Fibroblast of peridontal ligament (primary cell): ENCODE data around the gene SHROOM1.

Experiments used
- DNase-seq: peaks from one replicate; pipeline ENCODE4 v3.0.0-alpha.2; 2010; ENCODE audit errors: extremely low read depth

Gene SHROOM1

DNA sequence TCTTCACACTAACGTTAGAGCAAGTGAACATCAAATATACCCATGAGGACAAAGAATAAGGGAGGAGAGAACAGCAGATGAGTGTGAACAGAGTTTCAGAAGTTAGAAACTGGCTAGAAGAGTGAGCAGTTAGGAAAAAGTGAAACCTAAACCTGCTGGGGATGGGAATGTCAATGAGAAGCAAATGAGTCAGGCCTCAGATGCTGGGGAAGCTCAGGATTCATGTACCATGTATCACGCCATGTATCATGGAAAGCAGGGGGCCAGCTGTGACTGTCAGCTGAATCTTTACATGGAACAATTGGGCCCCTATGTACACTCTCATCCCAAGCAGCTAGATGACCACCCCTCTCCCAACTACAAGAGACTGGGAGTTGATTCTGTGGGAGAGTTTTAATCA lies 19.6 kb upstream of the SHROOM1 start:
- DNase-seq = peak; percentile 54

DNA sequence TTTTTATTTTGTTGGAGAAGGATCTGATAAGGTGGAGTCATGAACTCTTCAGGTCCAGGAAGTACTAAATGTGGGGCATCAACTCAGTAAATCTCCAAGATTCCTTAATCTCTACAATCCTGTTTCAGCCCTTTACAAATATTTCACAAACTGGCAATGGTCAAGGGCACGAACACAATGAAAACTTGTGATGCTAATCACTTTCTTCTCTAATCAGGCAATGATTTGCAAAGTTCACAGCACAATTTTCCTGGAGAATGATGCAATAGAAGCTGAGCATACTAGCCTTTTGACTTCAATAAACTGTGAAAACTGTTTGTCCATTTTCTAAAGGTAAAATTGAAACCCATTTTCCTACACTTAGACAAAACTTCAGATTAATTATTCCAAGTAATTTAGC lies 18.9 kb upstream of the SHROOM1 start:
- no peak for DNase-seq

DNA sequence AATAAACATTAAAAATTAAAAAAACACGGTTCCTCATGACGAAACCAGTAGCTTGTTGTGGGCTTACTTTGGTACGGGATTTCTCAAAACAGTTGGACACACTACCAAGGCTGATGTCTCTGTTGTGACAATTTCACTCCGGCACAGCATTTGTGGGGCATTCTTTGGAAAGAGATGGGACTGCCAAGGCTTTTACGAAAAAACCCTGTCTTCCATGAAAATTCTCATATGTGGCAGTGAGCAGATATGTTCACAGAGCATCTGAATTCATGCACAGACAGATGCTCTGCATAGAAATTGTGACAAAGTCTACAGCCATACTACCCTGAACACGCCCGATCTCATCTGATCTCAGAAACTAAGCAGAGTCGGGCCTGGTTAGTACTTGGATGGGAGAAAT lies 17.8 kb upstream of the SHROOM1 start:
- no peak for DNase-seq

DNA sequence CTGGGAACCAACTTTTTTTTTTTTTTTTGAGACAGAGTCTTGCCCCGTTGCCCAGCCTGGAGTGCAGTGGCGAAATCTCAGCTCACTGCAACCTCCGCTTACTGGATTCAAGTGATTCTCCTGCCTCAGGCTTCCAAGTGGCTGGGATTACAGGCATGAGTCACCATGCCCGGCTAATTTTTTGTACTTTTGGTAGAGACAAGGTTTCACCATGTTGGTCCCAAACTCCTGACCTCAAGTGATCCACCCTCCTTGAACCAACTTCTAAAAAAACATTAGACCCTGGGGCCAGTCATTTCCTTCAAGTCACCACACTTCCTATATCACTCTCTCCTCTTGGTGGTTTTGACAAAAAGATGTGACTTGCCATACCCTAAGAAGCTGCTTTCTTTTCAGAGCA lies 10.9 kb upstream of the SHROOM1 start:
- peak; percentile 72 for DNase-seq

DNA sequence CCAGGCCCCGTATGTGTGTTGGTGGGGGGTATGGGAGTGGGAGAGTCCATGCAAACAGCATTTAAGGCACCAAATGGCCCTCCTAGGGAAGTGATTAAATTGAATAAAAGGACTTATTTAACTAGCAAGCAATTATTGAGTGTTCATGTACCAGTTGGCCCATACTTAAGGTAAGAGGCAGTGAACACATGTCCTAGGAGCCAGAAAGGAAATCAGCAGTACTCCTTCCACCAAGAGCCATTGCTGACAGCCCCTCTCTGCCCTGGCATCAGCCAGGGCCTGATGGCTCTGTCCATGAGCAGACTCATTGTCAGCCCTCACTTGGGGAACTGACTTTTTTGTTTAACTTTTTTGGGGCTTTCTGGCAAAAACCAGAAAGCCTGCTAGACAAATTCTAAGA lies 10.4 kb upstream of the SHROOM1 start:
- no peak for DNase-seq

DNA sequence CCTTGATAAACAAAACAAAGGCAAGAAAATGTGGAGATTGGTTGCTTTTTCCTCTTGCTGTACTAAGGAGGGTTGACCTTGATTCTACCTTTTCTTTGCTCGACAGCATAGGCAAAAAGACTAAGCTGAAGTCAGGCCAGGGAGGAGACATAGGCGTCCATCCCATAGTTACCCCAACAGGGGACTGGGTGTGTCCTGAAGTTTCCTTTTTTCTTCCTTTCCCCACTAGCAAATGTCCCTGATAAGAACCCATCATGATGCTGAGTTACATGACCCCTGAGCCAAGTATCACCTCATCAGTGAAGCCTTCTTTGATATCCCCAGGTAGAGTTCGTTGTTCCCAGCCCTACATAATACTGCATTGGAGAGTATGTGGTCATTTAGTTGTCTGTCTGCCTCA lies 9.9 kb upstream of the SHROOM1 start:
- DNase-seq = no peak

DNA sequence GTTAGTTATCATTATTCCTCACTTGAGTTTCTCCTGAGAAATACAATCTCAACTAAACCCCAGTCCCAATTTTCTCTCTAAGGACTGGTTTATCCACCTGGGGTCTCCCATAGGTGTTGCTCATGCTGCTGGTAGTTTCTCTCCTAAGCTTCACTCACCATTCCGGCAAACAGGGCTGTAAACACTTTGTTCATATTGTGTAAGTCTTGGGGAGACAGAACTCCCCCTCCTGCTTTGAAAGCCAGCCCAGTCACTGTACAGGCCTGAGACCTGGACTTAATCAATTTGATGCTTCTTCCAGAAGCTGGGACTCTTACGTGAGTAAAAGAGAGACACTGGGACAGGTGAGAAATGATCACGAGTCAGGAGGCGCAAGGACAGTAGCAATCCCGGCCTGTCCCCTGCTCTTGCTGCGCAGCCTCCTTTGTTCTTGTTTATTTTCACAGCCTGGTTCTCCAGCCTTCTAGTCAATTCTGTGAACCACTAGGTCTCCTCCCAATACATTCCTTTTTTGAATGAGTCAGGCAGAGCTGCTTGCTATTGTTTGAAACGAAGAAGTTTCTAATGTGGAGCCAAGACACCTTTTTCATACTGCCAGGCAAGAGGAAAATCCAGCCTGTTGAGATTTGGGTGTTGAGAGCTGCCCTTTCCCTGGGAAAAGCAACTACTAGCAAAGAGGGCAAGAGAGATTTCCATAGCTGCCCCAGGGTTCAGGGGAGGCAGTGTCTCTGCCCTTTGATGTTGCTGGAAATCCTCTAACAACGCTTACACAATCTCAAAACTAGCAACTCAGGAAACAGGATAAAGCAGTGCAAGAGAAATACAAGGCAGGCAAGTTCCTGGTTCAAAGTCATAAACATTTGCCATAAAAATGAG lies 9.2 kb upstream of the SHROOM1 start:
- peak; percentile 84 for DNase-seq

DNA sequence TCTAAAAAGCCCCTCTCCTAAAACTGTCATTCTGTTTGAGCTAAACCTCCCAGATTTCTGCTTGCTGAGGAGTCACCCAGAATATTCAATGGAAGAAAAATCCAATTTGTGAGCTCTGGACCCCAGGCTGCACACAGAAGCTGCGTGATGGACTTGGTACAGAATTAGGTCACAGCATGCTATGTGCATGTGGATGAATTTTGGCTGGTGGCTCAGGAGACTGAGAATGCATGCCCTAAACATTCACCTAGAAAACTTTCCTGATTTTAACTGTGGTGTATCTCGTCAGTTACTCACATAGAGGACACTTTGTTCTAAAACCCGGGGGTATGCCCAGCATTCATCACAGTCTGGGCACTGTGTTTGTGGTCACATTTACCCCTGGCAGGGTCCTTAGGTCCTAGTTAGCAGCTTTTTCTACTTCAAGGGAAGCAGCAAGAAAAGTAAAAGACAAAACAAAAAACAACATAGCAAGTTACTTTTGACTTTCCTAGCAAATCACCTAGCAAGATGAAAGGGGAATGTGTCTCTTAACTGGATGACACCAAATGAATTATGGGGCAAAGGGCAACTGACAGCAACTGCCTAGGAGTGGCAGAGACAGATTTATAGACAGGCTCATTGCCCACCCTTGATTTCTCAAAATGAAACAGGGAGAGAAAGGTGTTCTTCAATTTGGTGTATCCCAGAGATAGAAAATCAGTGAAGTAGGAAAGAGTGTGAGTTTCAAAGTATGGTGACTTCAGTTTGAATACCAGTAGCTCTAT lies 8.3 kb upstream of the SHROOM1 start:
- DNase-seq = no peak

DNA sequence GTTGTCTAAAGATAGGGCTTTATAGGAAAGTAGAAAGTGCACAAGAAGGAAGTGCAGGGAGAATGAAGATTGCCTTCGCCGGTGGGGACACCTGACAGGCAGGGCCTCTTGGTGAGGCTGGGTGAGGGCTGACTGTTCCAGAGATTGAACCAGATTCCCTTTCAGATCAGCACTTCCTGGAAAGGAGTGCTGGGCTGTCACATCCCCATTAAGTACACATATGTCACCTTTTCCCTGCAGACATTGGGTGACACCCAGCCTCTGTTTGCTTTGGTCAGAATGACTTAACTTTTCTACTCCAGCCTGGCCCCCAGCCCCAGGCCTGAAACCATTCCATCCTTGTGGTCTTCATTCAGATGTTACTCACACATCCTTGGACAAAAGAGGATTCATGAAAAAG lies 7.4 kb upstream of the SHROOM1 start:
- no peak for DNase-seq

DNA sequence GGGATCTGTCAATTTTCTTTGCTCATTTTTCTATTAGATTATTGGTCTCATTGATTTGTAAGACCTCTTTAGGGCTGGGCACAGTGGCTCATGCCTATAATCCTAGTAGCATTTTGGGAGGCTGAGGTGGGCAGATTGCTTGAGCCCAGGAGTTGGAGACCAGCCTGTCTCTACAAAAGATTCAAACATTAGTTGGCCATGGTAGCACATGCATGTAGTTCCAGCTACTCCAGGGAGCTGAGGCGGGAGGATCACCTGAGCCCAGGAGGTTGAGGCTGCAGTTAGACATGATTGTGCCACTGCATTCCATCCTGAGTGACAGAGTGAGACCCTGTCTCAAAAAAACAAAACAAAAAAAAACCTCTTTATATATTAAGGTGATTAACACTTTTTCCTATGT lies 6.4 kb upstream of the SHROOM1 start:
- no peak for DNase-seq

DNA sequence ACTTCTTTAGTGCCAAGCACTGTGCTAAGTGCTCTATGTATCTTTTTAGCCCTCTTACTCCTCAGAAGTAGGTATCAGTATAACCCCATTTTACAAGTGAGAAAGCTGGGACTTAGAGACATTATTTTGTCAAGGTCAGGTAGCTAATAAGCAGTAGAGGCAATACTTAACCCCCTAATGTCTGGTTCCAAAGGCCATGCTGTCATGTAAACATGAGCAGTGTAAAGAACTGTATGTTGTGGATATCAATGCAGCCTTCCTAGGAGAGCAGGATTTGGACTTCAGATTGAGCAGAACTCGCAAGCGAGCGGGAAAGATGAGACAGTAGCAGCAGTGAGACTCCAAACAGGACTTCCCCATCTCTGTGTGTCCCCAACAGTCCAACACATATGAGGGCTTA lies 3.6 kb upstream of the SHROOM1 start:
- DNase-seq = no peak

DNA sequence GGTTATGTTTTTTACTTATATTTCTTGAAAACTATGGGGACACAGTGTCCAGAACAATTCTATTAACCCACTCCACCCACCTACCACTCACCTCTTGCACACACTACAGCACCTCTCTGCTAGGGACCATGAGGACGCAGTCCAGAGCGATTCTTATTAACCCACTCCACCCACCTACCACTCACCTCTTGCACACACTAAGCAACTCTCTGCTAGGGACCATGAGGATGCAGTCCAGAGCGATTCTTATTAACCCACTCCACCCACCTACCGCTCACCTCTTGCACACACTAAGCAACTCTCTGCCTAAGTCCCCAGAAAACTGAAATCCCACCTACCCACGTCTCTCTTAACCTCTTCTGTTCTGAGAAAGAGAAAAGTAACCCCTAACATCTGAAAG lies 2.2 kb upstream of the SHROOM1 start:
- no peak for DNase-seq

DNA sequence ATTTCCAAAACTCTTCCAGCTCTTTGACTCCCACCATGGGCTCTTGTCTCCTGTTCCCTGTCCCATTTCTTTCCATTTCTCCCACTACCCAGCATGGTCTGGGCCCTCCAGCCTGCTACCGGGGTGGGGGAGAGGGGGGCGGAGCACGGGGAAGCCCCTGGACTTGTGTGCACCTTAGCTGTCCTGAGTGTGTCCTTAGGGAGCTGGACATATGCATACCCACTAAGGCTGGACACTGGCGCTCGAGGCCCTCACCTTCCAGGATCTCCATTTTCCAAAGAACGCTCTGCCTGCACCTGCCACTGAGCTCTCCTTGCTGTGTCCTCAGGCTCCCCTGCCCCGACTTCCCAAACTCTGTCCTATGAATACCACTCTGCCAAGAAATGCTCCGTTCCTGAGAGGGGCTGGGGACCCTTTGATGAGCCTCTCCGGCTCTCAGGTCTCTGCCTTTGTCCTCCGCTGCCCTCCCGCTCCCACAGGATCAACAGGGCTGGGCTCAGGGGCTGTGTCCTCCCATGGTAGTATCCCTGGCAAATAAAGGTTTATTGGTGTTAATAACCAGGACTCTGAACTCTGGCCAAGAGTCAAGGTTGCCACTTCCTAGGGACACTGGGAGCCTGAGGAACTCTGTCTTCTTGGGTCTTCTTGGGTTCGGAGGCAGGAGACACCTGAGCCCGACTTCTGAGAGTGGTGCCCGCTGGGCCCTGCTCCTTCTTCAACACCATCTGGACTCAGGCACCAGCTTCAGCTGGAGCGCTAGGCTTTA lies 831 bp upstream of the SHROOM1 start:
- no peak for DNase-seq

DNA sequence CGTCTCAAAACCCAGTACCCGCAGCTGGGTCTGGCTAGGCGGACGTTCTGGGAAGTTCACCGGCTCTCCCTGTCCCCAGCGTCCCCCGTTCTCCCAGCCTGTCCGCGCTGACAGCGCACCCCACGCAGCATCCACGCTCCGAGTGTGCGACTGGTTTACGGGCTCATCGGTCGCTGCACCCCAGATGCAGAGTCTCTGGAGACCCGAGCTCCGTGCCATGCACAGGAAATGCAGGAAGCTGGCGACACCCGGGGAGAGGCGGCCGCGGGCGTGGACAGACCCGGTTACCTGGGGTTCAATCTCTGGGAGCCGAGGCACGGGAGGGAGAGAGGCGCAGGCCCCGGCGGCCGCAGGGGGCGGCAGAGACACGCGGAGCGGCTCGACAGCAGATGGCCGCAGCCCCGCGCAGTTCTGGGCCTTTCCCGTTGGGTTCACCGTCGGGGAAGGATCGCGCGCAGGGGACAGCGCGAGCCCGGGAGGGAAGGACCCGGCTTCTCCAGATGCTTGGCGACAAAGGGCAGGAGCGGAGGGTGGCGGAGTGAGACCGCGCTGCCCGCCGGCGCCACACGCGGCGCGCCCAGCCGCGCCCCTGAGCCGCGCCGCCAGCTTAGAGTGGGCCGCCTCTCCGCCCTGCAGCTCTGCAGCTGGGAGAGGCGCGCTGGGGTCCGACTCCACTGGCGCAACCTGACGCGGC lies 558 bp downstream of the SHROOM1 start:
- peak; percentile 49 for DNase-seq

DNA sequence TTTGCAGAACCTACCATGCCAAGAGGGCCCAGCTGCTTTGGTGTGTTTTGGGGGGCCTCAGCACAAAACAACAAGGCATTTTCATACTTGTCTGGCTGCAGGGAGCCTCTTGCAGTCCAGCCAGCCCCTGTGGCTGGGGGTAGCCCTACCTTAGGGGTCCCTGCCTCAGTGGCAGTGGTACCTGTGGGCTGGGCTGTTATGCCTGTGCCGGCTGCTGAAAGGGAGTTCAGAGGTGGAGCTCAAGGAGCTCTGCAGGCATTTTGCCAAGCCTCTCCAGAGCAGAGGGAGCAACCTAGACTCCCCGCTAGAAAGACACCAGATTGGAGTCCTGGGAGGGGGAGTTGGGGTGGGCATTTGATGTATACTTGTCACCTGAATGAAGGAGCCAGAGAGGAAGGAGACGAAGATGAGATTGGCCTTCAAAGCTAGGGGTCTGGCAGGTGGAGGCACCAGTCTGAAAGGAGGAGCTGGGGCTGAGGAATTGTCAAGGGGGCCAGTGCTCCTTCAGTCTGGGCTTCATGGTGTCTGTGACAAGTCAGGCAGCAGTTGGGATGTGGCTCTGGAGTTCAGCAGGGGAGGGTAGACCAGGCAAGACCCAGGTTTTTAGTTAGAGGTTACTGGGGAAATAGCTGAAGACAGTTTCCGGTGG lies 1.5 kb downstream of the SHROOM1 start:
- no peak for DNase-seq

DNA sequence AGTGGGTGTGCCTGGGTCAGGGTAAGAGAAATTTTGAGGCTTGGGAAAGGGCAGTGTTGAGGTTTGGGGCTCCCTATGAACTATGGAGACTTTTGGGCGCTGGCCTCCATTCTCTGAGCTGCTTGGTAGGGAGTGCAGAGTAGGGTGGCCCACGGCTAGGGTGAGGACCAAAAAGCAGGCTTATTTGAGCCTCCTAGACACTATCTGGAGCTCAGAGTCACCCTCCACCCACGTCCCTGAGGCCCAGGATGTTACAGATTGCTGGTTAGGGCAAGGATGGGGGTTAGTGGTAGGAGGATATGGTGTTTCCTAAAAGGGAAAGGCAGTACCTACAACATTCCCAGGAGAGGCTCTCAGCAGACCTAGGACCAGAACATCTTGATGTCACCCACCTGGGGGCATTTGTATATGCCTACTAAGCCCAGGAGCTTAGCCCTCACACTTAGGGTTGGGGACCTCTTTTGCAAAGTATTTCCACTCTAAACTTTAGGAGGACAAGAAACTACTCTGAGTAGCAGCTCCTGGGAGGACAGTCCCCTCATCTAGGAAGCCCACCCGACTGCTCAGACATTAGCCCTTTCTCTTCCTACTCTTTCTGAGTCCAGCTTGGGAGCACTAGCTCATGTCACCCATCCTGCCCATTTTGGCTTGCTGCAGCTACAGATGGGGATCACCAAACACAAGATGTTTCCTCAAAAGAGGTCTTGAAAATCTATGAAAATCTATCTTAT lies 2.3 kb downstream of the SHROOM1 start:
- no peak for DNase-seq

DNA sequence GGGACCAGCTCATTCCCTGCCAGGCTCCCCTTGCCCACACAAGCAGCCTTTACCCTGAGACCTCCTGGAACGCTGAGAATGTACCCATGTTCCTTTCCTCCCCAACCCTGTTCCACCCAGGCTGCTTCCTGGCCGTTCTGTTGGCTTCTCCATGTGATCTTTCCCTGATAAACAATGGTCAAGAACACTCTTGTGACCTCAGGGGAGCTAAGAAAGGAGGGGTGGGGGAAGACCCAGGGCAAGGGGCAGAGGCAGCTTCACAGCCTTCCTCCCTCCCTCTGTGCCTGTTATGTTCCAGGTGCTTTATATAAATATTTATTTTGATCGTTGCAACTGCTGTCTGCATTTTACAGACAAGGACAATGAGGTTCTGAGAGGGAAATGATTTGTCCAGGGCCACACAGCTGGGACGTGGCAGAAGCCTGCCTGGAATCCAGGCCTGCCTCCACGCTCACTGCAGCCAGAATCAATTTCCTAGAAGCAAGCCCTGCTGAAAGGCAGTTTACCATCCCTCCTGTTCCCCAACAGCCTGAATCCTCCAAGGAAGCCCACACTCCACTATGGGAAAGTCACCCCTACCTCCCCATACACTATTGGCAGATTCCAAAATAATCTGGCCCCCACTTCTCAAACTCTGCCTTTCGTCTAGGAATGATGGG lies 3.9 kb downstream of the SHROOM1 start:
- no peak for DNase-seq

DNA sequence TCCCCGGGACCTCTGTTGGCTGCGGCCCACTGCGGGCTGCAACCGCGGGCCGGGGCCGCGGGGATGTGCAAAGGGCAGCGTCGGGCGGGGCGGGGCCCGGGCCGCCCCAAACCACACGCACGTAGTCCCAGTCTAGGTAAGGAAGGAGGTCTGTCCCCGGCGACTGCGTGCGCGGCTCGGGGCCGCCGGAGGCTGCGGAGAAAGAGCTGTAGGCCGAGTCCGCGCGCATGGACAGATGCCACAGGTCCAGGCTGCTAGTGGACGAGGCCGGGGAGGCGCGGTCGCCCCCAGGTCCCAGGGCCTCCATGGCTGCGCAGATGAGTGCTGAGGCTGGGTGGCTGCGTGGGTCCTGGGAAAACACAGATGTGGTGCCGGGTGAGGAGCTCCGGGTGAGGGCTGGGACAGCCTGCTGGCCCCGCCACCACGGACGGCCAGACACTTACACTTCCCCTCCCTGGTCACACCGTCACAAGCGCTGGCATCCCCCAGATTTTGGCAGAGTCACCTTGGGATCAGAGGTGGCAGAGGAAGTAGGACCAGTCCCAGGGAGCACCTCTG lies 4.5 kb downstream of the SHROOM1 start:
- no peak for DNase-seq

DNA sequence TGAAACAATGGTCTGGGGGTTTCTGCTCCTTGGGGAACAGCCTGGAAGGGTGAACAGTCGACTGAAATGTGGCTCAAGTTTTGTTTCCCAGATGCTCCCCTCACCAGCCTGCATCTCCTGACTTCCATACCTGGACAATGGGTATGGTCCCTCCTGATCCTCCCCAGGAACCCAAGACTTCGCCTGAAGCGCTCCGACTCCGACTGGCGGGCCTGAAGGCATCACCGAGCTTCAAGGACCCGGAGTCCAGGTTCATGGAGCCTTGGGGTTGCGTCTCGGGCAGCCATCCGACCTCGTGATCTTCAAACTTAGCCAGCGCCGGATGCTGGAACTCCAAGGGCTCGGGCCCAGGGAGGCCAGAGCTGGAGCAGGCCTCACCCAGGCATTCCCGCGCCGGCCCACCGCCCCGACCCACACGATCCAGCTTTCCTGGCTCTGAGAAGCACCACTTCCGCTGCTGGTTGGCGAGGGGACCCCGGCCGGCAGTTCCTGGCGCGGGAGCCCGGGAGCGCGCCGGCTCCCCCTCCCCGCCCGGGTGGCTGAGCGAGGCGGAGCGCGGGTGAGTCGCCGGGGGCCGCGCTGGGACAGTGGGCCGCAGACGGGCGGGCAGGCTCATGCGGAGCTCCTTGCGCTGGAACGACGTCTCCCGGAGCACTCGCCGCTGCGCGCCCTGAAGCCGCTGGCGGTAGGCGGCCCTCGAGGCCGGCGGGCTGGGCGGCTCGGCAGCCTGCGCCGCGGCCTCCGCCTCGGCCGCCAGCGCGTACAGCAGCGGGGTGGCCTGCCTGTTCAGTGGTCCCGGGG lies 5.2 kb downstream of the SHROOM1 start:
- DNase-seq = no peak
